Caco-2 (cell line): ENCODE results near the gene SLC25A33. TPM values are rescaled to one million over a fixed set of nuclear protein-coding genes. Genes with fewer than 3 reads are reported as not detected.

Experiments
- BruUV-seq: library from RNA; stranded (reverse); fragments of 400-500 nt; replicated peaks from 2 replicates; lab custom pipeline; 2021; lab: Mats Ljungman, UMichigan
- CTCF ChIA-PET: fragments of 300-600 bp; sonication (Branson Sonifier 250); formaldehyde crosslinking; loops from one replicate; lab custom pipeline; 2022; ENCODE audit warnings: antibody characterized with exemption; lab: Charles Lee
- POLR2A ChIA-PET: fragments of 300-600 bp; sonication (Branson Sonifier 250); formaldehyde crosslinking; loops from one replicate; lab custom pipeline; 2022; ENCODE audit warnings: antibody characterized with exemption; lab: Charles Lee
- DNase-seq, 2 experiments: peaks; one replicate each; pipeline versions ENCODE4 v3.0.0 to v3.0.0-alpha.2; 2020 to 2022
- H3K27me3 ChIP-seq: replicated peaks from 2 replicates; pipeline ENCODE4 v1.6.0; 2011; ENCODE audit warnings: low read length; ENCODE audit not compliant: control insufficient read depth, insufficient read depth
- H3K36me3 ChIP-seq: 2 replicates; pipeline ENCODE4 v1.5.1; 2011; ENCODE audit warnings: low read length; ENCODE audit not compliant: control insufficient read depth, insufficient read depth
- H3K4me1 ChIP-seq: fragments of 250-450 bp; sonication (Bioruptor Pico); 2 replicates; pipeline ENCODE4 v1.5.1; 2020; ENCODE audit warnings: mild to moderate bottlenecking
- H3K4me3 ChIP-seq: 2 replicates; pipeline ENCODE4 v1.5.1; 2011; ENCODE audit warnings: low read depth, mild to moderate bottlenecking, control low read depth, low read length
- H3K9me3 ChIP-seq: fragments of 250-450 bp; sonication (Bioruptor Pico); 2 replicates; pipeline ENCODE4 v1.5.1; 2020; ENCODE audit warnings: mild to moderate bottlenecking, moderate library complexity
- H3K27ac Mint-ChIP-seq: one replicate; pipeline ENCODE4 v1.8.0; 2022; ENCODE audit warnings: mixed read lengths; ENCODE audit not compliant: unreplicated experiment
- H3K27me3 Mint-ChIP-seq: one replicate; pipeline ENCODE4 v1.8.0; 2022; ENCODE audit warnings: mixed read lengths; ENCODE audit not compliant: insufficient read depth, unreplicated experiment
- H3K36me3 Mint-ChIP-seq: one replicate; pipeline ENCODE4 v1.8.0; 2022; ENCODE audit warnings: mild to moderate bottlenecking, mixed read lengths; ENCODE audit not compliant: insufficient read depth, unreplicated experiment
- H3K4me1 Mint-ChIP-seq: one replicate; pipeline ENCODE4 v1.8.0; 2022; ENCODE audit warnings: low read depth, mixed read lengths; ENCODE audit not compliant: unreplicated experiment
- H3K4me3 Mint-ChIP-seq: one replicate; pipeline ENCODE4 v1.8.0; 2022; ENCODE audit warnings: mild to moderate bottlenecking, moderate library complexity, mixed read lengths; ENCODE audit not compliant: unreplicated experiment
- H3K9me3 Mint-ChIP-seq: one replicate; pipeline ENCODE4 v1.8.0; 2022; ENCODE audit warnings: mixed read lengths; ENCODE audit not compliant: unreplicated experiment
- CTCF ChIP-seq, 2 experiments: fragments of 200-600 bp in 1 of 2; IDR thresholded peaks; 1 replicate in 1 of 2; 2 replicates in 1 of 2; pipeline versions ENCODE4 v1.5.1 to v1.8.0; 2011 to 2022; ENCODE audit warnings: antibody characterized with exemption in 1 of 2, control low read depth in 1 of 2, inconsistent platforms in 1 of 2, low read depth in 1 of 2, low read length in 1 of 2, mild to moderate bottlenecking in 1 of 2, moderate library complexity in 1 of 2; ENCODE audit not compliant: insufficient read depth in 1 of 2, severe bottlenecking in 1 of 2, unreplicated experiment in 1 of 2
- intact Hi-C: fragments of 100-400 bp; cut with micrococcal nuclease; formaldehyde crosslinking; loops from one replicate; pipeline ENCODE4 v1.10.0; 2022; ENCODE audit not compliant: unreplicated experiment
- total RNA-seq: library from RNA; stranded (reverse); gene quantifications from 2 replicates; pipeline ENCODE4 v1.2.3, GENCODE V29; 2022

The SLC25A33 gene
- total RNA-seq, 1 experiment from 2014 or later, result 11.2 TPM

GRCh38 chr1:9557624-9558023 lies 18.4 kb downstream of the SLC25A33 start:
- Mint-ChIP-seq H3K9me3 (no peaks in the 10 kb centered on the region), H3K36me3 (peaks cover 59% of the 10 kb centered on the region), H3K27ac (no peak overlapping the region), H3K4me1 (peaks cover 10% of the 10 kb centered on the region), H3K4me3 (no peak overlapping the region), H3K27me3 (no peaks in the 10 kb centered on the region)
- no peak for TF ChIP-seq CTCF (IDR thresholded peaks at IDR 0.05; ENCODE audit: insufficient read depth in 1 of 2, low read depth in 1 of 2, low read length in 1 of 2, severe bottlenecking in 1 of 2, unreplicated experiment in 1 of 2)
- POLR2A ChIA-PET, result interaction anchor here (2.0 kb wide), 1 partner anchor 20 kb away, joined by 5 read pairs; no protein-coding TSS in a partner anchor
- Histone ChIP-seq H3K4me3 (no peak overlapping the region), H3K27me3 (no peaks in the 10 kb centered on the region), H3K9me3 (no peaks in the 10 kb centered on the region), H3K36me3 (peaks cover 3% of the 10 kb centered on the region; the same call in 1 of the 2 replicates), H3K4me1 (peaks cover 5% of the 10 kb centered on the region; the same call in 1 of the 2 replicates)
- intact Hi-C loops, result no loop called here
- no peak for DNase-seq
- BruUV-seq, result no TSS peak
- CTCF ChIA-PET, result no interaction called here

GRCh38 chr1:9558271-9558945 lies 19.1 kb downstream of the SLC25A33 start:
- peaks cover 3% of the 10 kb centered on the region; the same call in 1 of the 2 replicates for H3K36me3 ChIP-seq
- H3K9me3 ChIP-seq, result no peaks in the 10 kb centered on the region
- Mint-ChIP-seq H3K27ac (no peak overlapping the region), H3K9me3 (no peaks in the 10 kb centered on the region), H3K4me1 (peaks cover 10% of the 10 kb centered on the region), H3K36me3 (peaks cover 64% of the 10 kb centered on the region), H3K27me3 (no peaks in the 10 kb centered on the region), H3K4me3 (no peak overlapping the region)
- CTCF ChIA-PET, result no interaction called here
- H3K27me3 ChIP-seq, result no peaks in the 10 kb centered on the region
- H3K4me1 ChIP-seq, result peaks cover 3% of the 10 kb centered on the region; the same call in 1 of the 2 replicates
- intact Hi-C loops, result no loop called here
- DNase-seq, result no peak
- no peak for TF ChIP-seq CTCF (IDR thresholded peaks at IDR 0.05; ENCODE audit: insufficient read depth in 1 of 2, low read depth in 1 of 2, low read length in 1 of 2, severe bottlenecking in 1 of 2, unreplicated experiment in 1 of 2)
- no peak overlapping the region for H3K4me3 ChIP-seq
- POLR2A ChIA-PET, result interaction anchor here (2.0 kb wide), 1 partner anchor 20 kb away, joined by 5 read pairs; no protein-coding TSS in a partner anchor
- no TSS peak for BruUV-seq

DNA sequence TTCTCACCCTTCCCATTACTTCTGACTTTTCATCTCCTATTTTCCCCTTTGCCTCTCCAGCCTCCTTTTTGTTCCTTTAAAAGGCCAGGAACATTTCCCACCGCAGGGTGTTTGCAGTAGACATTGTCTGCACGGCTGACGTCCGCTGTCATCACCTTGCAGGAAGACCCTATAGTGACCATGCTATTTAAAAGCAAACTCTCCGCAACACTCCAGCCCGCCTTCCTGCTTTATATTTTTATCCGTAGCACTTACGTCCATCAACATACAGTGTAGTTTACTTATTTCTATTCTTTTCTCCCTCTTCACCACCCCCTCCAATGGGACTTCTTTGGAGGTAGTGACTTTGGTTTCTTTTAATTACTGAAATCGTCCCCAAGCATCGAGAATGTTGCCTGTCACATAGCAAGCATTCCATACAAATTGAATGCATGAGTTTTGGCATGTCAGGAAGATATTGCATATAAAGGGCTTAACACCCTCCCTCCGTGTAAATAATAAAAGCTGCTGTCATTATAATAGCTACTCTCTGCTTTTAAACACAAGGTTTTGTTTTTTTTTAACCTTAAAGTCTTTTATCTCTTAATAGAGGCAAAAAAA lies 19.8 kb downstream of the SLC25A33 start:
- Histone ChIP-seq H3K4me3 (no peak overlapping the region), H3K9me3 (no peaks in the 10 kb centered on the region), H3K36me3 (peaks cover 3% of the 10 kb centered on the region; the same call in 1 of the 2 replicates), H3K27me3 (no peaks in the 10 kb centered on the region), H3K4me1 (no peaks in the 10 kb centered on the region)
- no peaks in the 10 kb centered on the region for H3K27me3 Mint-ChIP-seq
- H3K36me3 Mint-ChIP-seq, result peaks cover 60% of the 10 kb centered on the region
- ChIA-PET POLR2A (interaction anchor here (2.0 kb wide), 1 partner anchor 21 kb away, joined by 5 read pairs; no protein-coding TSS in a partner anchor), CTCF (no interaction called here)
- no peaks in the 10 kb centered on the region for H3K9me3 Mint-ChIP-seq
- H3K4me3 Mint-ChIP-seq, result no peak overlapping the region
- peaks cover 10% of the 10 kb centered on the region for H3K4me1 Mint-ChIP-seq
- DNase-seq, result no peak
- no peak overlapping the region for H3K27ac Mint-ChIP-seq
- TF ChIP-seq CTCF (IDR thresholded peaks at IDR 0.05; ENCODE audit: insufficient read depth in 1 of 2, low read depth in 1 of 2, low read length in 1 of 2, severe bottlenecking in 1 of 2, unreplicated experiment in 1 of 2), result no peak
- intact Hi-C loops, result no loop called here
- no TSS peak for BruUV-seq
